Mesenchymal stem cell (in vitro differentiated cells and primary cell): ENCODE measurements around the gene TIMP2.

ENCODE experiments used
- DNase-seq: peaks from one replicate; pipeline ENCODE4 v3.0.0-alpha.2; 2013
- H2AFZ ChIP-seq: one replicate; pipeline ENCODE4 v1.6.1; 2013; ENCODE audit warnings: low read depth, mild to moderate bottlenecking, control low read depth, inconsistent platforms, low read length, moderate library complexity
- H2AK5ac ChIP-seq: 2 replicates; pipeline ENCODE4 v1.6.1; 2013; ENCODE audit warnings: low read length, moderate library complexity, mild to moderate bottlenecking, inconsistent platforms; ENCODE audit not compliant: severe bottlenecking
- H2BK120ac ChIP-seq: one replicate; pipeline ENCODE4 v1.6.1; 2013; ENCODE audit warnings: low read depth, mild to moderate bottlenecking, inconsistent platforms, low read length, moderate library complexity
- H2BK12ac ChIP-seq, 2 experiments: one replicate each; pipeline ENCODE4 v1.6.1; 2013; ENCODE audit warnings: inconsistent platforms in 2 of 2, low read length in 2 of 2, mild to moderate bottlenecking in 2 of 2, moderate library complexity in 2 of 2, control low read depth in 1 of 2
- H2BK15ac ChIP-seq: one replicate; pipeline ENCODE4 v1.6.1; 2013; ENCODE audit warnings: mild to moderate bottlenecking, low read depth, inconsistent platforms; ENCODE audit not compliant: poor library complexity, severe bottlenecking
- H2BK5ac ChIP-seq: 2 replicates; pipeline ENCODE4 v1.6.1; 2013; ENCODE audit warnings: low read depth, mild to moderate bottlenecking, low read length, control low read depth, inconsistent platforms; ENCODE audit not compliant: poor library complexity, severe bottlenecking
- H3K14ac ChIP-seq, 2 experiments: one replicate each; pipeline ENCODE4 v1.6.1; 2013; ENCODE audit warnings: inconsistent platforms in 2 of 2, low read length in 2 of 2, control low read depth in 1 of 2, mild to moderate bottlenecking in 1 of 2, moderate library complexity in 1 of 2
- H3K18ac ChIP-seq, 2 experiments: one replicate each; pipeline ENCODE4 v1.6.1; 2013; ENCODE audit warnings: inconsistent platforms in 2 of 2, low read length in 2 of 2, control low read depth in 1 of 2, low read depth in 1 of 2, mild to moderate bottlenecking in 1 of 2
- H3K23ac ChIP-seq, 2 experiments: one replicate each; pipeline ENCODE4 v1.6.1; 2013; ENCODE audit warnings: inconsistent platforms in 2 of 2, low read length in 2 of 2, mild to moderate bottlenecking in 2 of 2, moderate library complexity in 2 of 2, control low read depth in 1 of 2
- H3K27ac ChIP-seq: 2 replicates; pipeline ENCODE4 v1.5.1; 2013; ENCODE audit warnings: mild to moderate bottlenecking, moderate library complexity, low read length, control low read depth, inconsistent platforms; ENCODE audit not compliant: poor library complexity, severe bottlenecking
- H3K27me3 ChIP-seq, 2 experiments: 2 replicates each; pipeline versions ENCODE4 v1.6.1 to v1.7.0; 2013; ENCODE audit warnings: low read length in 2 of 2, mild to moderate bottlenecking in 2 of 2, moderate library complexity in 2 of 2, control low read depth in 1 of 2, inconsistent platforms in 1 of 2; ENCODE audit not compliant: control insufficient read depth in 1 of 2, insufficient read depth in 1 of 2
- H3K36me3 ChIP-seq, 2 experiments: 2 replicates each; pipeline versions ENCODE4 v1.6.1 to v1.7.0; 2013; ENCODE audit warnings: low read length in 2 of 2, control low read depth in 1 of 2, inconsistent platforms in 1 of 2, low read depth in 1 of 2, mild to moderate bottlenecking in 1 of 2; ENCODE audit not compliant: insufficient read depth in 2 of 2, control insufficient read depth in 1 of 2
- H3K4ac ChIP-seq, 2 experiments: one replicate each; pipeline ENCODE4 v1.6.1; 2013; ENCODE audit warnings: inconsistent platforms in 2 of 2, low read length in 2 of 2, mild to moderate bottlenecking in 2 of 2, moderate library complexity in 2 of 2, control low read depth in 1 of 2, low read depth in 1 of 2
- H3K4me1 ChIP-seq: 2 replicates; pipeline ENCODE4 v1.6.1; 2013; ENCODE audit warnings: low read depth, low read length, control low read depth; ENCODE audit not compliant: control insufficient read depth, insufficient read depth
- H3K4me2 ChIP-seq: 2 replicates; pipeline ENCODE4 v1.6.1; 2013; ENCODE audit warnings: low read length, mild to moderate bottlenecking, inconsistent platforms; ENCODE audit not compliant: poor library complexity, severe bottlenecking
- H3K4me3 ChIP-seq, 2 experiments: 2 replicates each; pipeline versions ENCODE4 v1.5.1 to v1.7.0; 2013; ENCODE audit warnings: low read length in 2 of 2, mild to moderate bottlenecking in 2 of 2, control low read depth in 1 of 2, low read depth in 1 of 2; ENCODE audit not compliant: insufficient read depth in 1 of 2
- H3K79me1 ChIP-seq: replicated peaks from 2 replicates; pipeline ENCODE4 v1.6.1; 2013; ENCODE audit warnings: mild to moderate bottlenecking, control low read depth, low read length, inconsistent platforms; ENCODE audit not compliant: poor library complexity, severe bottlenecking
- H3K9ac ChIP-seq: 2 replicates; pipeline ENCODE4 v1.7.0; 2013; ENCODE audit warnings: mild to moderate bottlenecking, low read length, moderate library complexity
- H3K9me3 ChIP-seq: 2 replicates; pipeline ENCODE4 v1.7.0; 2013; ENCODE audit warnings: mild to moderate bottlenecking, low read length; ENCODE audit not compliant: control insufficient read depth
- H4K8ac ChIP-seq: one replicate; pipeline ENCODE4 v1.6.1; 2013; ENCODE audit warnings: inconsistent platforms, mild to moderate bottlenecking, low read length, moderate library complexity
- H4K91ac ChIP-seq: one replicate; pipeline ENCODE4 v1.6.1; 2013; ENCODE audit warnings: mild to moderate bottlenecking, low read length, inconsistent platforms
- WGBS: methylation state at CpG from one replicate; pipeline ENCODE4 v1.1.7; 2013; ENCODE audit warnings: mixed read lengths; 5-methylcytosine and 5-hydroxymethylcytosine counted together

TIMP2 gene

GRCh38 chr17:78823282-78824046 lies 101.7 kb downstream of the TIMP2 start:
- Histone ChIP-seq H2BK5ac (peak overlapping the region; percentile 12), H3K4me1 (peaks cover 27% of the 10 kb centered on the region), H3K4ac (no peak overlapping the region), H3K18ac (no peak overlapping the region), H4K8ac (no peak overlapping the region), H3K27ac (peak overlapping the region; percentile 70), H2BK15ac (no peak overlapping the region), H3K9me3 (no peaks in the 10 kb centered on the region), H3K36me3 (peaks cover 71 to 91% of the 10 kb centered on the region in 2 experiments), H3K4me2 (no peak overlapping the region), H3K27me3 (no peaks in the 10 kb centered on the region), H3K79me1 (peaks cover 44% of the 10 kb centered on the region), H3K4me3 (no peak overlapping the region), H3K23ac (no peak overlapping the region), H2AK5ac (peak overlapping the region; percentile 21), H2BK12ac (no peak overlapping the region), H2BK120ac (no peak overlapping the region), H3K9ac (no peak overlapping the region), H4K91ac (peak overlapping the region; percentile 28), H3K14ac (no peak overlapping the region), H2AFZ (no peak overlapping the region)
- DNase-seq, result no peak
- 97% methylated on average over 14 of the region's 14 CpGs for WGBS

- Histone ChIP-seq H3K4me1 (peaks cover 27% of the 10 kb centered on the region), H2BK5ac (no peak overlapping the region), H2BK120ac (no peak overlapping the region), H2BK15ac (no peak overlapping the region), H3K9me3 (no peaks in the 10 kb centered on the region), H3K23ac (no peak overlapping the region), H3K27ac (peak overlapping the region; percentile 70), H3K4ac (no peak overlapping the region), H2BK12ac (no peak overlapping the region), H3K27me3 (no peaks in the 10 kb centered on the region), H3K79me1 (peaks cover 43% of the 10 kb centered on the region), H2AFZ (no peak overlapping the region), H3K18ac (no peak overlapping the region), H4K8ac (no peak overlapping the region), H2AK5ac (no peak overlapping the region), H3K4me2 (no peak overlapping the region), H3K36me3 (peaks cover 73 to 91% of the 10 kb centered on the region in 2 experiments), H4K91ac (no peak overlapping the region), H3K4me3 (no peak overlapping the region), H3K14ac (no peak overlapping the region), H3K9ac (no peak overlapping the region)
- DNase-seq, result peak; percentile 75
- 80% methylated on average over 14 of the region's 14 CpGs for whole genome bisulfite sequencing
These were observed 102.6 kb downstream of the TIMP2 start for GRCh38 chr17:78822552-78822951.

GRCh38 chr17:78821961-78822360 lies 103.2 kb downstream of the TIMP2 start:
- peaks cover 41% of the 10 kb centered on the region for H3K79me1 ChIP-seq
- no peak overlapping the region for H2AFZ ChIP-seq
- no peak overlapping the region for H2BK120ac ChIP-seq
- H3K23ac ChIP-seq, result no peak overlapping the region
- no peak overlapping the region for H2BK12ac ChIP-seq
- no peak overlapping the region for H3K18ac ChIP-seq
- no peaks in the 10 kb centered on the region for H3K9me3 ChIP-seq
- H3K27me3 ChIP-seq, result no peaks in the 10 kb centered on the region
- no peak for DNase-seq
- no peak overlapping the region for H2BK15ac ChIP-seq
- H3K14ac ChIP-seq, result no peak overlapping the region
- H3K9ac ChIP-seq, result no peak overlapping the region
- H3K27ac ChIP-seq, result peak overlapping the region; percentile 70
- H3K4ac ChIP-seq, result no peak overlapping the region
- H4K91ac ChIP-seq, result peak overlapping the region; percentile 77
- no peak overlapping the region for H4K8ac ChIP-seq
- no peak overlapping the region for H3K4me3 ChIP-seq
- H3K4me1 ChIP-seq, result peaks cover 28% of the 10 kb centered on the region
- no peak overlapping the region for H2AK5ac ChIP-seq
- H3K36me3 ChIP-seq, result peaks cover 74 to 92% of the 10 kb centered on the region in 2 experiments
- H2BK5ac ChIP-seq, result no peak overlapping the region
- no peak overlapping the region for H3K4me2 ChIP-seq
- WGBS, result 92% methylated on average over 8 of the region's 8 CpGs

GRCh38 chr17:78820841-78821240 lies 104.3 kb downstream of the TIMP2 start:
- H3K4ac ChIP-seq, result no peak overlapping the region
- peaks cover 73 to 92% of the 10 kb centered on the region in 2 experiments for H3K36me3 ChIP-seq
- WGBS, result 94% methylated on average over 13 of the region's 13 CpGs
- H3K23ac ChIP-seq, result no peak overlapping the region
- H3K27me3 ChIP-seq, result no peaks in the 10 kb centered on the region
- DNase-seq, result no peak
- peaks cover 24% of the 10 kb centered on the region for H3K4me1 ChIP-seq
- peaks cover 41% of the 10 kb centered on the region for H3K79me1 ChIP-seq
- H2BK5ac ChIP-seq, result no peak overlapping the region
- H3K27ac ChIP-seq, result no peak overlapping the region
- no peak overlapping the region for H4K8ac ChIP-seq
- H3K14ac ChIP-seq, result no peak overlapping the region
- no peak overlapping the region for H3K4me3 ChIP-seq
- no peak overlapping the region for H2BK15ac ChIP-seq
- no peak overlapping the region for H3K4me2 ChIP-seq
- H3K9ac ChIP-seq, result no peak overlapping the region
- H2BK12ac ChIP-seq, result no peak overlapping the region
- no peaks in the 10 kb centered on the region for H3K9me3 ChIP-seq
- no peak overlapping the region for H2AK5ac ChIP-seq
- no peak overlapping the region for H2BK120ac ChIP-seq
- H3K18ac ChIP-seq, result no peak overlapping the region
- H2AFZ ChIP-seq, result no peak overlapping the region
- no peak overlapping the region for H4K91ac ChIP-seq
